Measurements from ENCODE around the gene ABCC6. TPM values are rescaled to one million over a fixed set of nuclear protein-coding genes. Genes with fewer than 3 reads are reported as not detected.

The ABCC6 gene
- polyA plus RNA-seq, 1 experiment, result 3.7 TPM

DNA sequence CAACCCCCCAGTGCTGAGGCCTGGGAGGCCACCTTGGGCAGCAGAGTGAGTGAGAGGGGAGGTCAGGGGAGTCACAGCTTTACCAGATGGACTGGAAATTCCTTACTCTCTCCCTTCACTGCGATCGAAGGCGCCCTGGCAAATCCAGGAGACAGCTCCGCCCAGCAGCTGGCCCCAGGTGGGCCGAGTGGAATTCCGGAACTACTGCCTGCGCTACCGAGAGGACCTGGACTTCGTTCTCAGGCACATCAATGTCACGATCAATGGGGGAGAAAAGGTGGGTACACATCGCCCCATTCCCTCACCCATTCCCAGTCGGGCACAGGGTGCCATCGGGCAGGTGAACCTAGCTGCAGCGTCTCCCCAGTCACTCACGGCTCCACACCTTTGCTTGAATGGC, 91.6 kb downstream of the ABCC6 start:
- CTCF ChIA-PET, result no interaction called here
- TF ChIP-seq, protein P1, sequence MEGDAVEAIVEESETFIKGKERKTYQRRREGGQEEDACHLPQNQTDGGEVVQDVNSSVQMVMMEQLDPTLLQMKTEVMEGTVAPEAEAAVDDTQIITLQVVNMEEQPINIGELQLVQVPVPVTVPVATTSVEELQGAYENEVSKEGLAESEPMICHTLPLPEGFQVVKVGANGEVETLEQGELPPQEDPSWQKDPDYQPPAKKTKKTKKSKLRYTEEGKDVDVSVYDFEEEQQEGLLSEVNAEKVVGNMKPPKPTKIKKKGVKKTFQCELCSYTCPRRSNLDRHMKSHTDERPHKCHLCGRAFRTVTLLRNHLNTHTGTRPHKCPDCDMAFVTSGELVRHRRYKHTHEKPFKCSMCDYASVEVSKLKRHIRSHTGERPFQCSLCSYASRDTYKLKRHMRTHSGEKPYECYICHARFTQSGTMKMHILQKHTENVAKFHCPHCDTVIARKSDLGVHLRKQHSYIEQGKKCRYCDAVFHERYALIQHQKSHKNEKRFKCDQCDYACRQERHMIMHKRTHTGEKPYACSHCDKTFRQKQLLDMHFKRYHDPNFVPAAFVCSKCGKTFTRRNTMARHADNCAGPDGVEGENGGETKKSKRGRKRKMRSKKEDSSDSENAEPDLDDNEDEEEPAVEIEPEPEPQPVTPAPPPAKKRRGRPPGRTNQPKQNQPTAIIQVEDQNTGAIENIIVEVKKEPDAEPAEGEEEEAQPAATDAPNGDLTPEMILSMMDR (IDR thresholded peaks at IDR 0.05; ENCODE audit: low read depth, low read length), result no peak
- H3K9me3 ChIP-seq (ENCODE audit: control insufficient read depth, insufficient read depth, low read length), result no peaks in the 10 kb centered on the region
- H3K27me3 ChIP-seq (ENCODE audit: control insufficient read depth, insufficient read depth, low read length), result no peaks in the 10 kb centered on the region
- POLR2A ChIA-PET, result no interaction called here
- no peak overlapping the region for H3K4me3 ChIP-seq (ENCODE audit: low read depth, low read length)
- no peak overlapping the region for H3K27ac ChIP-seq (ENCODE audit: low read depth, low read length)
- no peak for DNase-seq (ENCODE audit: low read depth, low spot score)

DNA sequence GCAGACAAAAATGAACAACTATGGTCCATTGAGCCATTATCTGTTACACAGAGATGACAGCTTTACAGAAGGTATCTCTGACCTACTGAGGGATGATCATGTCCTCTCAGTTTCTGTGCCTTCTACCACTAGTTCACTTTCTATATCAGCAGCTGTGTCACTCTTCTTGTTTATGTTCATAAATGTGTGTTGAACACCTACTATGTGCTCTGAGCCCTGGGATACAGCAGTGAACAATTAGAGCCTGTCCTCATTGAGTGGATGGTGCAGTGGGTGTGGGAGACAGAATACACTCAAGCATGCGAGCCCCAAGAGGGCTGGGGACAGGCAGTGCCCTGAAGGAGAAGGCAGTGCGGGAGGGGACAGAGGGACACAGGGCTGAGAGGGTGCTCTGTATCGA, 92.1 kb downstream of the ABCC6 start:
- H3K9me3 ChIP-seq (ENCODE audit: control insufficient read depth, insufficient read depth, low read length), result no peaks in the 10 kb centered on the region
- CTCF ChIA-PET, result no interaction called here
- POLR2A ChIA-PET, result no interaction called here
- no peak overlapping the region for H3K4me3 ChIP-seq (ENCODE audit: low read depth, low read length)
- no peaks in the 10 kb centered on the region for H3K27me3 ChIP-seq (ENCODE audit: control insufficient read depth, insufficient read depth, low read length)
- H3K27ac ChIP-seq (ENCODE audit: low read depth, low read length), result no peak overlapping the region
- TF ChIP-seq, protein P1 (IDR thresholded peaks at IDR 0.05; ENCODE audit: low read depth, low read length), result no peak
- no peak for DNase-seq (ENCODE audit: low read depth, low spot score)

DNA sequence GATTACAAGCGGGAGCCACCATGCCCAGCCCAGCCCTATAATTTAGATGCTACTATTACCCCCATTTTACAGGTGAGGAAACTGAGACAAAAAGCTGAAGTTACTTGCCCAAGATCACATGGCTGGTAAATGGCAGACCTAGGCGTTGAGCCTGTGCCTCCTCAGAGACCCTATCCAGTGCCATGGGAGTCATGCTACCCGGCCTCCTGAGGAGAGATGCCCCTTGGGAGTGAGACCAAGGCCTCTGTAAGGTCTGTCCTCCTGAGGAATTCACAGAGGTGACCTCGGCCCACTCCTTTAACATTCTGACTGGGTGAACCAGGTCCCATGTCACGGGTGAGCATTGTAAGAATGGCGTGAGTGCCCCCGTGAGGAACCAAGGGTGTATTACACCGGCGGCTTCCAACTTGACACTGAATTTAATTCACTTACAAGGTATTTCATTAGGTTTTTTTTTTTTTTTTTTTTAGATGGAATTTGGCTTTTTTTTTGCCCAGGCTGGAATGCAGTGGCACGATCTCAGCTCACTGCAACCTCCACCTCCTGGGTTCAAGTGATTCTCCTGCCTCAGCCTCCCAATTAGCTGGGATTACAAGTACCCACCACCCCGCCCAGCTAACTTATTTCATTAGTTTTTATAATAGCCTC, 95.7 kb downstream of the ABCC6 start:
- peak overlapping the region; percentile 21 for H3K27ac ChIP-seq (ENCODE audit: low read depth, low read length)

DNA sequence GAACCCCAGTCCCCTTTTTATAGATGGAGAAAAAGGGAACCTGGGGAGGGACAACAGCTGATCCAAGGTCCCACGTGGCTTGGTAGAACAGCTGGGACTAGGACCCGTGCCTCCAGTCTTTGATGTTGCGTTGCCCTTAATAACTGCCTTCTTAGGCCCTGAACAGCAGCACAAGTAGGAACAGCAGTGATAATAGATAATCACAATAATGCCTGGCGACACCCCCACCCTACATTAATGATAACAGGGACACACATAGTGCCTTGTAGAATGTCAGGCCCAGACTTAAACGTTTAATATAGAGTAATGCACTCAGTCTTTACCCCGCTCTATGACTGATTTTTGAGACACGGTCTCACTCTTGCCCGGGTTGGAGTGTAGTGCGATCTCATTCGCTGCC, 96.4 kb downstream of the ABCC6 start:
- Histone ChIP-seq H3K9me3 (ENCODE audit: control insufficient read depth, insufficient read depth, low read length) (peaks cover 23% of the 10 kb centered on the region), H3K27me3 (ENCODE audit: control insufficient read depth, insufficient read depth, low read length) (no peaks in the 10 kb centered on the region), H3K4me3 (ENCODE audit: low read depth, low read length) (no peak overlapping the region), H3K27ac (ENCODE audit: low read depth, low read length) (no peak overlapping the region)
- no peak for DNase-seq (ENCODE audit: low read depth, low spot score)
- TF ChIP-seq, protein P1 (IDR thresholded peaks at IDR 0.05; ENCODE audit: low read depth, low read length), result no peak
- POLR2A ChIA-PET, result no interaction called here
- CTCF ChIA-PET, result interaction anchor here (1.4 to 1.7 kb wide), 5 partner anchors 160 to 364 kb away, joined by 3 to 10 read pairs (median 3); no protein-coding TSS in a partner anchor

More for the DNA sequence above, 95.7 kb downstream of the ABCC6 start:
- Histone ChIP-seq H3K27me3 (ENCODE audit: control insufficient read depth, insufficient read depth, low read length) (no peaks in the 10 kb centered on the region), H3K9me3 (ENCODE audit: control insufficient read depth, insufficient read depth, low read length) (peaks cover 19% of the 10 kb centered on the region), H3K4me3 (ENCODE audit: low read depth, low read length) (no peak overlapping the region)
- peak; percentile 24 for DNase-seq (ENCODE audit: low read depth, low spot score)
- ChIA-PET CTCF (interaction anchor here (0.6 to 1.7 kb wide), 22 partner anchors 10 to 423 kb away, joined by 3 to 10 read pairs (median 5); no protein-coding TSS in a partner anchor), POLR2A (interaction anchor here (0.6 kb wide), 2 partner anchors 49 to 76 kb away, joined by 6 to 12 read pairs; no protein-coding TSS in a partner anchor)
- TF ChIP-seq, protein P1 (IDR thresholded peaks at IDR 0.05; ENCODE audit: low read depth, low read length), result peak; percentile 79

DNA sequence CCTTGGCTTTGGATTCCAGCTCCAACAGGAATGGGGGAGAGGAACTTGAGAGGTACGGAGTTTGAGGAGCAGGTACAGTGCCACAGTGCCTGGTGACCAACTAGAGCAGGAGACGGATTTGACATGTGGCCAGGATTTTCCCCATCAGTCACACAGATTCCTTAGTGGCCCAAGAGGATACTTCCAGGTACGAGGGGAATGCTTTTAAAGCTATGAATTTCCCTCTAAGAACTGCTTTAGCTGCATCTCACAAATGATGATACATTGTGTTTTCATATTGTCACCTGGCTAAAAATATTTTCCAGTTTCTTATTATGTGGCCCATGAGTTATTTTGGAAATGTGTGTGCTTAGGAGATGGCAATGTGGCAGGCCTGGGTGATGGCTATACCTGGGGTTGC, 98.3 kb downstream of the ABCC6 start:
- Histone ChIP-seq H3K9me3 (ENCODE audit: control insufficient read depth, insufficient read depth, low read length) (peaks cover 25% of the 10 kb centered on the region), H3K27ac (ENCODE audit: low read depth, low read length) (no peak overlapping the region), H3K4me3 (ENCODE audit: low read depth, low read length) (no peak overlapping the region), H3K27me3 (ENCODE audit: control insufficient read depth, insufficient read depth, low read length) (no peaks in the 10 kb centered on the region)
- no peak for DNase-seq (ENCODE audit: low read depth, low spot score)
- TF ChIP-seq, protein P1 (IDR thresholded peaks at IDR 0.05; ENCODE audit: low read depth, low read length), result no peak
- CTCF ChIA-PET, result no interaction called here
- POLR2A ChIA-PET, result no interaction called here

All from AG04450 (cell line).